HG03521 (cell line): ENCODE measurements around the gene NUBP2.

Experiments used
- ATAC-seq: cut with Tn5 transposase; IDR thresholded peaks from one replicate; pipeline ENCODE4 v1.9.1; 2021; ENCODE audit warnings: mild to moderate bottlenecking, moderate library complexity; ENCODE audit not compliant: unreplicated experiment

NUBP2 gene

DNA sequence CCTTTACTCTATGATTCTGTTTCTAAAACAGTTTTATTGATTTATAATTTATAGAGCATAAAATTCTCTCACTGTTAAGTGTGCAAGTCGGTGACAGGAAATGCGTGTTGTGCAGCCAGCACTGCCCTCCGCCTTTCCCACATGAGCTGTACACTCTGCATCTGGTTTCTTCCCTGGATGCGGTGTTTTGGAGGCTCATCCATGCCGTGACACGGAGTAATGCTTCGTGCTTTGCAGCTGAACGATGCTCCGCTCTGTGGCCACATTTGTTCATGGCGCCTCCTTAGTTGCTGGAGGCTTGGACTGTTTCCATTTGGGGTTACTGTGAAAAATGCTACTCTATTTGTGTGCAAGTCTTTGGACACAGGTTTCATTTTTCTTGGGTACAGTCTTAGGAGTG, 17.9 kb downstream of the NUBP2 start:
- ATAC-seq = no peak

- ATAC-seq = no peak
Measured at GRCh38 chr16:1807626-1808025, 24.9 kb downstream of the NUBP2 start.

GRCh38 chr16:1808691-1809090, 25.9 kb downstream of the NUBP2 start:
- ATAC-seq = no peak

- ATAC-seq = no peak
Measured at GRCh38 chr16:1809281-1809801, 26.6 kb downstream of the NUBP2 start.

DNA sequence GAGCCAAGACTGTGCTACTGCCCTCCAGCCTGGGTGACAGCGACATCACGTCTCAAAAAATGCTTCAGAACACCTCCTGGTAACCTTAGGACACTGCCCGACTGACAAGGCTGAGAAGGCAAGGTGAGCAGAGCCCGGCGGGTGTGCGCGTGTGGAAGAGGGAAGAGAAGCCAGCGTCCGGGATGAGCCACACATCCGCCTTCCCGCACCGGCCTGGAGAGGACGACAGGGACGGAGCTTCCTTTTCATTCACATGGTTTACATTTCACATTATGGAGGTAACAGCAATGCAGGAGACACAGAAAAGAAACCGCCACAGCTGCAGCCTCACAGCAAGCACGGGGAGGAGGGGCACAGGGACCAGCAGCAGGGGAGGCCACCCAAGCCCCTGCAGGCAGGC, 27.3 kb downstream of the NUBP2 start:
- ATAC-seq = no peak

GRCh38 chr16:1810536-1810935, 27.8 kb downstream of the NUBP2 start:
- no peak for ATAC-seq

- ATAC-seq = no peak
Measured at GRCh38 chr16:1812732-1813163, 30.0 kb downstream of the NUBP2 start.

DNA sequence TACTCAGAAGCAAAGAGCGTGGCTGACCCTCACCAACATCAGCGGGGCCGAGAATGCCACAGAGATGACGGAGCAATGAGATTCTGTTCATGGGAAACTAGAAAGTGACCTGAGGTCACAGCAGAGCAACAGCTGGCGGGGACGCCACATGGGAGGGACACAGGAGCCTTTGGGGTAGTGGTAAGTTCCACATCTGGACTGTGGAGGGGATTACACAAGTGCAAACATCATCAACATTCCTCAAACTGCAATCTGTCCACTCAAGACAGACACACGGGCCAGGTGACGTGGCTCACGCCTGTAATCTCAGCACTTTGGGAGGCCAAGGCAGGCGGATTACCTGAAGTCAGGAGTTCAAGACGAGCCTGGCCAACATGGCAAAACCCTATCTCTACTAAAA, 32.7 kb downstream of the NUBP2 start:
- ATAC-seq = no peak

DNA sequence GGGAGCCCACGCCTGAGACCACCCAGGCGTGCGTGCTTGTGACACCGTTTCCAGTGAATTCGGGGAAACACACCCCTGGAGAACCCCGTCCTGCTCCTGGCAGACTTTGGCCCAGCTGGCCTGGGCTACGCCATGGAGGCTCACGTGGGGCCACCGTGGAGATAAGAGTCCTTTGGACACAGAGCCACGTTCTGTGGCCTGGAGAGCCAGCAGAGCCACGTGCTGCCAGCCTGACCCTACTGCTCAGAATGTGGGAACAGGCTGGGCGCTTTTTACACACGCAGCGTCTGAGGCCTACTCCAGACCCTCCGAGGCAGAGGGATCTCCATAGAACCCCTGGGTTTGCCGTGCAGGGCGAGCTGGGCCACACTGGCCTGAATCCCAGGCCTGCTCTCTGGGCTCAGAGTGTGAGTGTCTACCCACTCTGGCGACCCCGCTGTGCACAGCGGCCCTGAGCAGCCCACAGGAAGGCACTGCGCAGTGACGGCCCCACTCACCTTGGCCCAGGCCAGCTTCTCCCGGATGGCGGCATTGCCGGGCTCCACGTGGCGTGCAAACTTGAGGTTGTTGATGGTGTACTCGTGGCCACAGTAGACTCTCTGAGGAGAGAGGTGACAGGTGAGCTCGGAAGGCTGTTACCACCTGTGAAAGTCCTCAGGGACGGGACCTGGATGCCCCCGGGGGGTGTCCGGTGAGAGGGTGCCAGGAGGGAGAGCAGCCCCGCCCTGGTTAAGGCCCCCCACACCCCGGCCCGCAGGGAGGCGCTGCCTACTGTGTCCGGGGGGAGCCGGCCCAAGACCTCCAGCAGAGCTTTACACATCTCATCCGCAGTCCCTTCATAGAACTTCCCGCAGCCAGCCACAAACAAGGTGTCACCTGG, 33.9 kb downstream of the NUBP2 start:
- no peak for ATAC-seq

- ATAC-seq = no peak
Measured at GRCh38 chr16:1817276-1817589, 34.5 kb downstream of the NUBP2 start.

DNA sequence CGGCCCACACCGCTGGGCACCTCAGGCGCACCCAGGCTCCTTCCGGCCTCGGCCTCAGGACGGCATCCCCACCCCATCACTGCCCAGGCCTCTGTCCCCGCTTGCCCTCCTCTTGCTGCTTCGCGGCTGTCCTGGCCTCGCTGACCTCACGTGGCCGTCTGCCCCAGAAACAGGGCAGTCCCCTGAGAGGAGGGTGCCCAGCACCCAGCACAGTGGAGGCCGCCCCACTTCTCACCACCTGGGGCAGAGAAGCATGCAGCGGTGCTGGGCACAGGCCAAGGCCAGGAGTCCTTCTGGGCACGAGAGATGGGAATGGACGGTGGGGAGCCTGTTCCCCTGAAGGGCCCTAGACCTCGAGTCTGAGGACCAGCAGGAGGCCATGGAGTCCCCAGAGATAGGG, 35.0 kb downstream of the NUBP2 start:
- ATAC-seq = no peak

DNA sequence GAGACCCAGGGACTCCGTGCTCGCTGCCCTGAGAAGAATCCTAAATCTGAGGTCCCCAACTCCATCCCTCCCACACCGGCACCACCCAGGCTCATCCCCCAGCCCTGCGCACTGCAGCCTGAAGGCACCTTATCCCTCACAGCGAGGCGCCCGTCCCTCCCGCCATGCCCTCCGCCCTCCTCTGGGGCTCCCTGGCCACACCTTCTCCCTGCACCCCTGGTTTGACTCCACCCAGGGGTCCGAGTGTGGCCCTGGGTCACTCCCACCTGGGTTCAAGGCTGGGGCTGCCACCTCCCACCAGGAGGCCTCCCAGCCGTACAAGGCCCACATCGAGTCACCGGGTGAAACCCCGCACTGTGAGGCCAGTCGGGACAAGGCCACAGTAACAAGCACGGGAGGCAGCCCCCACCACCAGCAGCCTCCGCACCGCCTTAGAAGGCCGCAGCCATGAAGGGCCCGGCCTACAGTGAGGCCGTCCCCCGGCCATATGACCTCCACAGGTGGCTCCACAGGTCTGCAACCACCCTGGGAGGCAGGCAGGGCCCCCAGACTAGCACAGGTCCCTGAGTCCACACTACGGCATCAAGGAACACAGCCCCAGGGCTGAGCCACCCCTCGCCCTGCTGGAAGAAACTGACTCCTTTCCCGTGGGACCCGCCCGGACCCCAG, 35.6 kb downstream of the NUBP2 start:
- no peak for ATAC-seq

DNA sequence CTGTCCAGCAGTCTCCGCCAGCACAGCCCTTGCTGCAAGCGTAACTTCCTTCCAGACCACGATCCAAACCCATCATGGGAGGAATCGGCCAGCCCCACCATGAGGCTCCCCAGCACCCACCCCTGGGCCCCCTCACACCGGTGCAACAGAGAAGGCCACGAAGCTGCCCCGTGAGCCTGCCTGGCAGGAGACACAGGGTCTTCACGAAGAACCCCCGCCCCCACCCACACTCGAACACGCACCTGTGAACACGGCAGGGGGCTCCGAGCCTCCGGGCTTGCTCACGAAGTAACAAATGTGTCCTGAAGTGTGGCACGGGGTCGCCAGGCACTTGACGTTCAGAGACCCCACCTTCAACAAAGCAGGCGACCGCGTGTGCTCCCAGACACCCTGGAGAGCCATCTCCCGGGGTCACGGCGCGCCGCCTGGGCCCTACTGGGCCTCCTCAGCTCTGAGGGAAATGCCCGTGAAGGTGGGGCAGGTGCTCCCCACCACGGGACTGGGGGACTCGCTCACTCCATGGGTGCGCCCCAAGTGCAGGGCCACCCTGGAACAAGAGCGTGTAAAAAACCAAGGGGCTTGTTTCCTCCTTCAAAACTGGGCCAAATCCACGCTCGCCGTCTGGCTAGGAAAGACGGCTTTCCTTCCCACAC, 36.2 kb downstream of the NUBP2 start:
- no peak for ATAC-seq

DNA sequence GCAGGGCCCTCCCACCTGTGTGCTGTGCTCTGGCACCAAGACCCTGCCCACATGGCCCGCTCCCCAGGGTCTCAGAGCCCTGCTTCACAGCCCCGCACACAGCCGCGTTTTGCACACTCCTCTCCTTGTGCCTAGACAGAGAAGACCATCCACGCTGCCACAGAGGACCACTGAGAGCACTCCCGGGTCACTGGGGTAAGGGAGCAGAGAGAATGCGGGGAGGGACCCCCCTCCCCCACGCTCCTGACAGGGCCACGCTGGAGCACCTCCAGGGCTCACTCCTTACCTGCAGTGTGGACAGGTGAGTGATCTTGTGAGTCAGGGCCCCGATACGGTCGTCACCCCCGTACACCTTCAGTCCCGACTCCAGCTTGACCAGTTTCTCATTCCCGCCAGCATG, 36.9 kb downstream of the NUBP2 start:
- no peak for ATAC-seq

GRCh38 chr16:1820096-1820945, 37.6 kb downstream of the NUBP2 start:
- ATAC-seq = no peak

GRCh38 chr16:1820946-1821290, 38.2 kb downstream of the NUBP2 start:
- ATAC-seq = no peak

DNA sequence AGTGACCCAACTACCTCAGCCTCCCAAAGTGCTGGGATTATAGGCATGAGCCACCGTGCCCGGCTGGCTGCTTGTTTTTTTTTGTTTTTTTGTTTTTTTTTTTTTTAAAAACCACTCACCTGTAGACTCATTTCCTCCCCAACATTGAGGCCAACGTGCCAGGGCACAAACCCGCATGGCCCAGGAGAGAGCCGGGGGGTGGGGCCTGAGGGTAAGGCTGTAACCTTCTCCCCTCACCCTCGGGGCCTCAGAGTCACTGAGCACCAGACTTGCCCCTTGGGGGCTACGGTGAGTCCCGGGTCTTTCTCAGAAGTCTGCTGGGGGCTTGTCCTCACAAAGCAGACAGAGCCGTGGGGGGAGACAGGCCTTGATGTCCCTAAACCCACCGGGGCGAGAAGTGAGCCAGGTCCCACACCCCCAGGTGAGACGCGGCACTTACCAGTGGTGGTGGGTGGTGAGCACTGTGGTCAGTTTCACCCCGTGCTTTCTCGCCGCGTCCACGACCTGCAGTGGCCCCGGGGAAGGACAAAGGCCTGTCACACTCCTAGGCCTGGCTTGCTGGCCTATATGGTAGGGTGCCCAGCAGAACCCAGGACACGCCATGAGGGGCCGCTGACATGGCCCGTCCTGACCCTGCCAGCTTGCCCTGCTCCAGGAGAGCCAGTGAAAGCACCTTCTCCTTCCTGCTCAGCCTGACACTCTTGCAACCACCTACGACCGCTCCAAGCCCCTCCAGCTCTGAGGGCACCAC, 39.3 kb downstream of the NUBP2 start:
- ATAC-seq = no peak

DNA sequence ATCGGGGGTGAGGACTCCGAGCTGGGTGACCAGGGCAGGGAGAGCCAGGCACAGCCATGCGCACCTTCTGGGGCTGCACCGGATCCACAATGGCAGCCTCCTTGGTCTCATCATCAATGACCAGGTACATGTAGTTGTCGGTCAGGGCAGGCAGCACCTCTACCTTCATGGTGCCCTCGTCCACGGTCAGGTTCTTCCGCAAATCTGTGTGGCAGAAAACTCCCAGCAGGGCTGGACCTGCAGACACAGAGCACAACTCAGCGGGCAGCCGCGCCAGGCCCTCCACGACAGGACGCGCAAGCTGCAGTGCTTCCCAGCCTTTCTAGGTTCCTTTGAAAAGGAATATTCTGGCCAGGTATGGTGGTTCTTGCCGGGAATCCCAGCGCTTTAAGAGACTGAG, 40.0 kb downstream of the NUBP2 start:
- ATAC-seq = no peak

- ATAC-seq = no peak
Measured at GRCh38 chr16:1823821-1824220, 41.1 kb downstream of the NUBP2 start.

GRCh38 chr16:1825381-1825863, 42.7 kb downstream of the NUBP2 start:
- ATAC-seq = no peak
